ENCODE data around the gene CYLD.

Gene CYLD

DNA sequence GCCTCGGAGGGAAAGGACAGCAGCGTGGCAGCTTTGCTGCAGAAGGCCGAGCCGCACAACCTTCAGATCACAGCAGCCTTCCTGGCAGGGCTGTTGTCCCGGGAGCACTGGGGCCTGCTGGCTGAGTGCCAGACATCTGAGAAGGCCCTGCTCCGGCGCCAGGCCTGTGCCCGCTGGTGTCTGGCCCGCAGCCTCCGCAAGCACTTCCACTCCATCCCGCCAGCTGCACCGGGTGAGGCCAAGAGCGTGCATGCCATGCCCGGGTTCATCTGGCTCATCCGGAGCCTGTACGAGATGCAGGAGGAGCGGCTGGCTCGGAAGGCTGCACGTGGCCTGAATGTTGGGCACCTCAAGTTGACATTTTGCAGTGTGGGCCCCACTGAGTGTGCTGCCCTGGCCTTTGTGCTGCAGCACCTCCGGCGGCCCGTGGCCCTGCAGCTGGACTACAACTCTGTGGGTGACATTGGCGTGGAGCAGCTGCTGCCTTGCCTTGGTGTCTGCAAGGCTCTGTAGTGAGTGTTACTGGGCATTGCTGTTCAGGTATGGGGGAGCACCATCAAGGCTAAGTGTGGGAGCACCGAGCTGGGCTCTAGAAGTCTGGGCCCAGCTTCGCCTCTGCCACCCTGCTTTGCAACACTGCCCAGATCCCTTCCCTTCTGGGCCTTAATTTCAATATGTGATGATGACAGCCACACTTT lies 29.9 kb upstream of the CYLD start:
- DNase-seq: no peak

DNA sequence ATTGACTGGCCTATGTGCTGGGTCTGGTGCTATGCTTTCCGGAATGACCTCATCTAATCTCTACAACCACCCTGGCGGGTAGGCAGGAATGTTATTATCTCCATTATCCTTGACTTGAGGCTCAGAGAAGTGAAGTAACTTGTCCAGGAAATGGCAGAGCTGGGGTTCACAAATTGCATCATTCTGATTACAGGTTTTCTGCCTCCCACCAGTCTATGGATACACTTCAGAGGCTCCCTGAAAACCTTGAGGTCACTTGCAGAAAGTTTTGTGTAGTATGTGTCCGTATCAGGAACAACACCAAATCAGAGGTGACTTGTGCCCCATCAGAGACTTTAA lies 29.4 kb upstream of the CYLD start:
- no peak for DNase-seq

DNA sequence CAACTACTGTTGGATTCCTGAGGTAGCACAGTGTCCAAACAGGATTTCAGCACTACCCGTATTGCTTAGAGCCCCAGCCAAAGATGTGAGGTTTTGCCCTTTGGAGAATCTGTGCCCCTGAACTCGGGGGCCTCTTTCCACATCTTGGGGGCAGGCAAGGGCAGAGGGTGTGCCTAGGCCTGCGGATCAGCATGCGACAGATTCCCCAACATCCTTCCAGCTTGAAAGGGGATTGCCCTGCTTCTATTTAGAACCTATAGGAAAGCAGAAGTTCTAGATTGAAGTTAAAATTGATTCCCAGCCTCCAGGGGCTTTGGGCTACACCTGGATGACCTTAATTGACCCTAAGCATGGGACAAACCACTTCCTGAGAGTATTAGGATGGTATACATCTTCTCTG lies 28.9 kb upstream of the CYLD start:
- DNase-seq: no peak

DNA sequence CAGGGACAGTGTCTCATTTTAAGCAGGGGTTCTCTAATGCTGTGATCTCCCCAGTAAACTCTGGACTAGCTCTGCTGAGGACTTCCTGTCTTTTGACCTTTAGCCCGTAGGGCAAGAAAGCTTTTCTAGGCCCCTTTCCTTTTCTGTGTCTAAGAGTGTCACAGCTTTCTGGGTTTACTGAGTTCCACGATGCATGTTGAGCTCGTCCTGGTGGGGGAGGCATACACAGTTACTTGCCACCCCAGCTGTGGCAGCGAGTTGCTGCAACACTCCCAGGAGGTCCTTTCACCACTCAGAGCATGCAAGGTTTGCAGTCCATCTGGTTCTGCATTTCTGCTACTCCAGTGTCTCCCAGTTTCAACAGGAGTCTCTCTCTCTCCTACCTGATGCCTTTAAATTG lies 24.8 kb upstream of the CYLD start:
- no peak for DNase-seq

DNA sequence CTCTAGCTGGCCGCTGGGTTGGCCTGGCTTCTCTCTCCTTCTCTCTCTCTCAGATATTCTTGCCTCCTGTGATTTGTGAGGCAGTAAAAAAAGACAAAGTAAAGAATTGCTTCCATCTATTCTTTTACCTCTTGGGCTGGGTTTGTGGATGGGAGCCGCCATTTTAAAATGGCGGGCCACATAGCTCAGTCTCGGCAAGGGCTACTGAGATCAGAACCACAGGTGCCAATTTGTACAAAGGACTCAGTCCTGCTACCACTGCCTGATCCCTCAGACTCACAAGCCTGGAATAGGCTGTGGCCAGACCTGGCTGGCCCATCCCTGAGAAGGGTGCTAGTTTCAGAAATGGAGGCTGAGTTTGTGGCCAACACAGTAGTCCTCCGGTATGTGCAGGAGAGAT lies 24.4 kb upstream of the CYLD start:
- no peak for DNase-seq

DNA sequence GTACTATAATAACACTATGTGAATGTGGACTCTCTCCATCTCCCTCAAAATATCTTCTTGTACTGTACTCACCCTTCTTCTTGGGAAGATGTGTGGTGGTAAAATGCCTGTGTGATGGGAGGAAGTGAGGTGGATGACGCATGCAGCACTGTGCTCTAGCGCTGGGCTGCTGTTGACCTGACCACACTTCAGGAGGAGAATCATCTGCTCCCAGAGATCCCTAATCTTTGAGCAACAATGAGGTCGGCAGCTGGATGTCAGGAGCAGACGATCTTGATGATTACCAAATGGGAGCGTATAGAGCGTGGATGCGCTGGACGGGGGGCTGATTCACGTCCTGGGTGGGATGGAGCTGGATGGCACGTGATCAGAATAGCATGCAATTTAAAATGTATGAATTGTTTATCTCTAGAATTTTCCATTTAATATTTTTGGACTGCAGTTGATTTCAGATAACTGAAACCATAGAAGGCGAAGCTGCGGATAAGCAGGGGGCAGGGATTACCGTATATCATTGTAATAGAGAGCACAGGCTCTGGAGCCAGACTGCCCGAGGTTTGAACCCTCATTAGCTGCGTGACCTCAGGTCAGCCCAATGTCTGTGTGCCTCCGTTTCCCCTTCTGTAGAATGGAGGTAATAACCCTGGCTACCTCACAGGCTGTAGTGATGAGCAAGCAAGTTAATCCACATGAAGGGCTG lies 23.7 kb upstream of the CYLD start:
- DNase-seq: no peak

DNA sequence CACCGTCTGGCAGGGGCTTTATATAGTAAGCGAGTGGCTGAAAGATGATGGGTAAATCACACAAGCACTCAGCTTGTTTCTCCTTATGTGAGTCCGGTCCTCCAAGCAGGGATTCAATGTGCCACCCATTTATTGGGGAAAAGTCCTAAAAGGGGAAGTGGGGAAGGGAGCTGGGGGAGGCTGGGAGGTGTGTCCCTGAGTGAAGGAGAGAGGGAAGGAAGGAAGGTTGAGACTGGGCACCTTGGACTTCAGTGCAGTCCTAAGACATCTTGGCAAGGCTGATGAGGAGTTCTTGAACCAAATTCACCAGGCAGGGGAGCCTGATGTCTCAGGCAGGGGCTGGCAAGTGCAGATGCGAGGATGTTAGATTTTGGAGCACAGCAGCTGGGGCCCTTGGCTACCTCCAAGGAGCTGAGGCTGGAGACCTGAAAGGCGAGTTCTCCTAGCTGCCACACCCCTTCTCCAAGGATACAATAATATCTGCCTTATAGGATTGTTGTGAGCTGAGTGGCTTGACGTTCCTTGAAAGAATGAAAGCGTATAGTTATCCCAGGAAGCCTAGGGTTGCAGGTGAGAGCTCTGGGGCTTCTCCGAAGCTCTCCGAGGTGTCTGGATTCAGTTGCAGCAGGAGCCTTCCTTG lies 23.0 kb upstream of the CYLD start:
- no peak for DNase-seq

DNA sequence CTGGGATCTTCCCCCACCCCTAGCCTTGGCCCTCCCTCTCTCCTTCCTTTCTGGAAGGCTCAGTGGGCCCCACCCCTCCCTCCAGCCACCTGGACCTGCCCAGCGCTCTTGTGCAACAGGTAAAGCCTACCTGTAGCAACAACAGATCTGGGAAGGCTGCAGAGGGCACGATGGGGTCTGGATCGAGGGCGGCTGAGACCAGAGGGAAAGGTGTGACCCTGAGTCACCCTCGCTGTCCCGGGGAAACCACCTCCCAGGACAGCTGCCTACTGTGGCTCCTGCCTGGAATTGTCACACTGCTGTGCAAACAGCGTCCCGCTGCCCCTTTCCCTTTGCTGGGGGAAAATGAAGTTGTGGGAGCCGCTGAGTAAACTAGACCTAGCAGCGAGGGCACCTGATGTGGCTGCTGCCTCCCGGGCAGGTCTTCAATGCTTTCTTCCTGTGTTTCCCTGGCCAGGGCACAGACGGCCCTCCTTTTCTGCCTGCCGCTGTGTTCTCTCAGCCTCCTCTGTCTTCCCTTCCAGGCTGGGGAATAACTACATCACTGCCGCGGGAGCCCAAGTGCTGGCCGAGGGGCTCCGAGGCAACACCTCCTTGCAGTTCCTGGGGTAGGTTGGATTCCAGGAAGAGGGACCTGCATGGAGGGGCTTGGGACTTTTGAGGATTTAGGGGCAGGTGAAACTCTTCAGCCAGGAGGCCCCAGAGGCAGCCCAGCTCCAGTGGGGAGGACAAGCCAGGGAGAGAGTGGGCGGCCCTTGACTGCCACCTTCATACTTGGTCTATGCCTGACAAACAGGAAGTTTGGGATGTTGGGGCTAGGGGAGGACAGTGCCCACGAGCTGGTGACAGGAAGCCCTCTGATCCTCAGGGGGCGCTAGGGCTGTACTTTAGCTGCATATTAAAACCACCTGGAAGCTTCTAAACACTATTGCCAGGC lies 22.2 kb upstream of the CYLD start:
- peak; percentile 69 for DNase-seq

DNA sequence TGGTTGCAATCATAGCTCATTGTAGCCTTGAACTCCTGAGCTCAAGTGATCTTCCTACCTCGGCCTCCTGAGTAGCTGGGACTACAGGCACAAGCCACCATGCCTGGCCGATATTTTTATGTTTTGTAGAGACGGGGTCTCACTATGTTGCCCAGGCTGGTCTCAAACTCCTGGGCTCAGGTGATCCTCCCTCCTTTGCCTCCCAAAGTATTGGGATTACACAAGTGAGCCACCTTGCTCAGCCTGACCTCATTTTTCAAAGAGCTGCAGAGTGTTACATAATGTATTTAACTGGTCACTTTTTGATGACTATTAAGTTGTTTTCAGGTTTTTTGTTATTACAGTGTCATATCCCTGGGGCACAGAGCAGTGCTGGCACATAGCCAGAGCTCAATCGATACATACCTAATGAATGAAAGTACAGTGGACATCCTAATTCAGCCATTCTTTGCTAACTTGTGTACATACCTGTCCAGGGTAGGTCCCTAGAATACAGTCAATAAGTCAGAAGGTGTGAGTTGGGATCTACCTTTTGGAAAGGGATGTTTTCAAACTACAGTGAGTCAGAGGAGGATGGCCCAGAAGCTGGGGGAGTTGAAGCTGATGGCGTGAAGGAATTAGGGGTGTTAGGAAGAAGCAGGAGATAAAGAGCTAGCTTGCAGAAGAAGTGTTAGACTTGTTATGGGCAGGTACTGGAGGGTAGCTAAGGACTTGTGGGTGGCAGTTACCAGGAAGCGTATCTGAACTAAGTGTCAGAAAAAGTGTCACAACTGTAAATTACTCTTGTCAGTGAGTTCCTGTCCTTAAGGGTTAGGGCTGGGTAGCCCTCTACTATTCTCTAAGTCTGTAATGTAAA lies 20.1 kb upstream of the CYLD start:
- DNase-seq: no peak

DNA sequence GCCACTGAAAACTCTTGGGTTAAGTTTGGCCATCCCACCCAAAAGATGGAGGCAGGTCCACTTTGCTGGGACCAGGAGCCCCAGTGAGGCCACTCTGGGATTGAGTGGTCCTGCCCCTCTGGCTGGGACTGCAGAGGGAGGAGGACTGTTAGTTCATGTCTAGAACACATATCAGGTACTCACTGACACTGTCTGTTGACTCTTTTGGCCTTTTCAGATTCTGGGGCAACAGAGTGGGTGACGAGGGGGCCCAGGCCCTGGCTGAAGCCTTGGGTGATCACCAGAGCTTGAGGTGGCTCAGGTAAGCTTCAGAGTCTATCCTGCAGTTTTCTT lies 19.5 kb upstream of the CYLD start:
- no peak for DNase-seq

DNA sequence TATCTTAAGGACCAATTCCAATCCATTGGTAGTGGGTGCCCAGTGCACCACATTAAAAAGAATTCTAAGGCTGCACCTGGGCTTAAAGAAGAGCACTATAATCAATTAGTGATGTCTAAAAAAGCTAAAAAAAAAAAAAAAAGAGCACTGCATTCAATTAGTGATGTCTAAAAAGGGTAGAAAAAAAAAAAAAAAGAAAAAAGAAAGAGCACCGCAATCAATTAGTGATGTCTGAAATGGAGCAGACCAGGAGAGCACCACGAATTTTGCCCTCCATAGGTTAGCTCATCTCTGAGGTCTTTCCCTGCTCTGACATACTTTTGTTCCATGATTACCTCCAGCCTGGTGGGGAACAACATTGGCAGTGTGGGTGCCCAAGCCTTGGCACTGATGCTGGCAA lies 18.9 kb upstream of the CYLD start:
- no peak for DNase-seq

DNA sequence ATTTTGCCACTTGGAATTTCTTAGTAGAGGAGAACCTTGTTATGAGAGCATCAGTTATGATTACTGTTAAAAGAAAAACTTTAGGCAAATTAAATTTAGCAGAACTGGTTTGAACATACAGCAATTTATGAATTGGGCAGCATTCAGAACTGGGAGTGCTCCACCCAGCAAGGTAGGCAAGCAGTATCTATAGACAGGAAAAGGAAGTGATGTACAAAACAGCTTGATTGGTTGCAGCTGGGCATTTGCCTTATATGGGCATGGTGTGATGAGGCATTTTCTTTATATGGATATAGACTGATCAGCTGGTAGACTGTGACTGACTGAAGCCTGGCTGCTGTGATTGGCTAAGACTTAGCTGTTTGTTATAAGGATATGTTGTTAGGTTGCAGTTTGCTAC lies 17.6 kb upstream of the CYLD start:
- DNase-seq: no peak

DNA sequence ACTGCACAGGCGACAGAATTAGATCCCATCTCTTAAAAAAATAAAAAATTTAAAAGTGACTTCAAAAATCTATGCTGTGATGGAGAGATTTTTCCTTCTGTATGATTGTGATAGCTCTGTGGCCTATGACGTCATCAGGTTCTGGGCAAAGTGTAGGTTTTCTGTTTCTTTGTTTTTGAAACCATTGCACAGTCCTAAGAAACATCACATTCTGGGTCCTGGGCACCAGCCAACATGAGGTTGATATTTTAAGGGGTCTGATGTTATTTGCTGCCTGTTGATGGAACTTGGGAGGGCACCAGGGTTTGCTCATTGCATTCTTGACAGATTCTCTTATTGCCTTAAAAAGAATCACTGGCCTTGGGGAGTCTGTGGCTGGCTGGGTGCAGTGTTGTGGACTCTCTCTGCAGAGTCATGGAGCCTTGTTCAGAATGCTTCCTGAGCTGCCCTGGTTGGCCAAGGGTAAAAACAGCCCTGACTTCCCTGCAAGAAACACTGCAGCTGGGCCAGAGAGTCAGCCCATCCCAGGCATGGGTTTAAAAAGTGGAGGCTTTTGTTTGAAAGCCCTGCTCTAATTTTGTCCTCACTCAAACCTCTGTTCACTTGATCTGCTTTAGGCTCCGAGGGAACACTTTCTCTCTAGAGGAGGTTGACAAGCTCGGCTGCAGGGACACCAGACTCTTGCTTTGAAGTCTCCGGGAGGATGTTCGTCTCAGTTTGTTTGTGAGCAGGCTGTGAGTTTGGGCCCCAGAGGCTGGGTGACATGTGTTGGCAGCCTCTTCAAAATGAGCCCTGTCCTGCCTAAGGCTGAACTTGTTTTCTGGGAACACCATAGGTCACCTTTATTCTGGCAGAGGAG lies 10.5 kb upstream of the CYLD start:
- peak; percentile 39 for DNase-seq

DNA sequence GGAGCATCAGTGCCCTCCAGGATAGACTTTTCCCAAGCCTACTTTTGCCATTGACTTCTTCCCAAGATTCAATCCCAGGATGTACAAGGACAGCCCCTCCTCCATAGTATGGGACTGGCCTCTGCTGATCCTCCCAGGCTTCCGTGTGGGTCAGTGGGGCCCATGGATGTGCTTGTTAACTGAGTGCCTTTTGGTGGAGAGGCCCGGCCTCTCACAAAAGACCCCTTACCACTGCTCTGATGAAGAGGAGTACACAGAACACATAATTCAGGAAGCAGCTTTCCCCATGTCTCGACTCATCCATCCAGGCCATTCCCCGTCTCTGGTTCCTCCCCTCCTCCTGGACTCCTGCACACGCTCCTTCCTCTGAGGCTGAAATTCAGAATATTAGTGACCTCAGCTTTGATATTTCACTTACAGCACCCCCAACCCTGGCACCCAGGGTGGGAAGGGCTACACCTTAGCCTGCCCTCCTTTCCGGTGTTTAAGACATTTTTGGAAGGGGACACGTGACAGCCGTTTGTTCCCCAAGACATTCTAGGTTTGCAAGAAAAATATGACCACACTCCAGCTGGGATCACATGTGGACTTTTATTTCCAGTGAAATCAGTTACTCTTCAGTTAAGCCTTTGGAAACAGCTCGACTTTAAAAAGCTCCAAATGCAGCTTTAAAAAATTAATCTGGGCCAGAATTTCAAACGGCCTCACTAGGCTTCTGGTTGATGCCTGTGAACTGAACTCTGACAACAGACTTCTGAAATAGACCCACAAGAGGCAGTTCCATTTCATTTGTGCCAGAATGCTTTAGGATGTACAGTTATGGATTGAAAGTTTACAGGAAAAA lies 9.7 kb upstream of the CYLD start:
- peak; percentile 34 for DNase-seq

DNA sequence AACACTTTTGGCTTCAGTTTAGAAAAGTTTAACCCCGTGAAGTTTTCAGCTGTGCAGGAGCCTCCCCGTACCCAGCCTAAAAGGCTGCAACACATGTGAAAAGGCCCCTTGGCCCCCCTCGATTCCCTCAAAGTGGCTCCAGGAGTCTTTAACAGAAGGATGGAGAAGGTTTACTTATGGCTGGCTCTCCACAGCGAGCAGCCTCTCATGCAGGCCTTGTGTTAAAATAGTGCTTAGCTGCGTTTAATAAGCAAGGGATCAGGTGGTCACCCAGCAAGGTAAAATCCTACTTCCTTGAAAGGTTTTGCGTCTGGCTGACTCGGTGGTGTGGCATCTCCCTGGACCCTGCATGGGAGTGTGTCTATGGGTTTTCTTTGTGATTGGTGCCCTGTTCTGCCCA lies 8.4 kb upstream of the CYLD start:
- peak; percentile 45 for DNase-seq

DNA sequence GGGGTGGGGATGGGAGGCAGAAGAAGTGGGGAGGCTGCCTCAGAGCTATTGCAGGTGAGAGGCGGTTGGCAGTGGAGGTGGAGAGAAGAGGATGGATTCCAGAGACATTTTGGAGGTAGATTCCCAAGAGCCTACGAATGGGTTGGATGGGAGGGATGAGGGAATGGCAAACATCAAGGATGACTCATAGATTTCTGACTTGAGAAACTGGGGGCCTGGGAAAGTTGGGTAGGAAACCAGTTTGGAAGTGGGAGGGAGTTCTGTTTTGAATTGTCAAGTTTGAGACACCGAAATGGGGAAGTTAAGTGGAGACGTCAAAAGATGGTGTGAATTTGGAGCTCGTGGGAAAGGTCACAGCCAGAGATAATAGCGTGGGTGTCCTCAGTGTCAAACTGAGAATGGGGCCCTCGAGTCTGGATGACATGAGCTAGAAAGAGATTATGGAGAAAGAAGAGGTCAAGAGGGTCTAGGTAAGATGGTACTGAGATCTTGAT lies 6.2 kb upstream of the CYLD start:
- DNase-seq: no peak

DNA sequence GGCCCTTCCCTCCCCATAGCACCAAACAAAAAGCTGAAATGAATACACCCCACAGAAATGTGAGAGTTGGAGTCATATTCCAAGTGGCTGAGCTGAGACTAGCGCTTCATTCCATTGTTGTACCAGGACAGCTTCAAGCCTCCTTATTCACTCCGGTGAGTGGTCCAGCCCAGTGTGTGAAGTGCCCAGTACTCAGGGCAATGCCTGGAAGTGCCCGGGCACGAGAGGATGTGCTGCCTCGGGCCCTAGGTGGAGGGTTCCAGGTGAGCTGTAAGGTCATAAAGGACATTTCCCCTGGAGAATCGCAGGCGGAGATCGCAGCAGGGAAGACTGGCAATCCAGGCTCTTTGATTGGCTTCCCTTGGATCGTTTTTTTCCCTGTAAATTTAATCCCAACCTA lies 5.4 kb upstream of the CYLD start:
- no peak for DNase-seq

DNA sequence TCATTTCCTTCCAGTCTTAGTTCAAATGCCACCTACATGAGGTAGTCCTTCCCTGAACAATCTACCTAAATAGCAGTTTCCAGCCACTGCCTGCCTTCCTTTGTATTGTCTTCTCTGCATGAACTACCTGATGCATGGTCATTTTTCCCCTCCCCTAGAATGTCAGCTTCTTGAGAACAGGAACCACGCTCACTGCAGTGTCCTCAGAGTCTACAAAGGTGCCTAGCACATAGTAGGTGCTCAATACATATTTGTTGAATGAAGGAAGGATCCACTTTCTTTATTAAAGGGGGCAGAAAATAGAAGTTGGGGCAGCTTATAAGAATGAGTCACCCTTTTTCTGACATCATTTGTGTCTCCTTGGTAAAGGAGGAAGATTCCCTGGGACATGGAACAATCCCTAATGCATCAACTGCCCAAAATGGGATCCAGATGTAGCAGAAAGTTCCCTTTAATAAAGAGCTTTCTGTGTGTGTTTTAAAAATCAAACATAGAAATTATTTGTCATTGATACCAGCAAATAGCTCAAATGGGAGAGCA lies 4.4 kb upstream of the CYLD start:
- DNase-seq: no peak

DNA sequence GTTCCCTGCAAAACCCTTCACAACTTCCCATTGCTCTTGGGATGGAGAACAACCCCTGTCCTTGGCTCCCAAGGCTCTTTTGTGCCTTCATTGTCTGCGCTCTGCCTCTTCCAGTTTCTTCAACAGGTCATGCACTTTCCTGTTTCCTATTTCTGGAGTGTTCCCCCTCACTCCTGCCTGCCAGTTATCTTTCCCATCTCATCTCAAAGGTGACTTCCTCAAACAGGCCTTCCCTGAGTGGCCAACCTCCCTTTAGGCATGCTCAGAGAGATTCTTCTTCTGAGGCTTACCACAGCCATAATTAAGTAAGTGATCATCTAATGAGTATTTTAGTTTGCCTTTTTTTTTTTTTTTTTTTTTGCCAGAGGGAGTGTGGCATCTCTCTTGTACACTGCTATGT lies 2.9 kb upstream of the CYLD start:
- DNase-seq: peak; percentile 32

DNA sequence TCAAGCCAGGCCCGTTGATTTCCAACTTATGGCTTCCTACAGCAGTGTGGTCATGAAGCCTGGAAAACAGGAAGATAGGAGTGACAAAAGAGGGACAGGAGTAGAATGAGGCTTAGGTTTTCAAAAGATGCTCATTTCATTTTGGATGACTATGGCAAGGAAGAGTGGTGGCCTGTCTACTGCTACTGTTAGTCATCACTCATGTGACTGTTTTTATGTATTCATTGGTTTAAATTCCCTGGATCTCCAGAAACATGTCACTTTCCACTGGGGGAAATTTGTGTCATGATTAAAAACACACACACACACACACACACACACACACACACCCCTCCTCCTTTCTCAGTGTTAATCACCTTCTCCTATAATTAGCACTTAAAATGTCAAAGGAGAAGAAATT lies 1.1 kb upstream of the CYLD start:
- DNase-seq: no peak

All from islet precursor cell (in vitro differentiated cells).